ENCODE data around the gene ONECUT3. TPM values are rescaled to one million over a fixed set of nuclear protein-coding genes. Genes with fewer than 3 reads are reported as not detected.

The ONECUT3 gene
- total RNA-seq, 2 experiments from 2014 or later, result not detected

DNA sequence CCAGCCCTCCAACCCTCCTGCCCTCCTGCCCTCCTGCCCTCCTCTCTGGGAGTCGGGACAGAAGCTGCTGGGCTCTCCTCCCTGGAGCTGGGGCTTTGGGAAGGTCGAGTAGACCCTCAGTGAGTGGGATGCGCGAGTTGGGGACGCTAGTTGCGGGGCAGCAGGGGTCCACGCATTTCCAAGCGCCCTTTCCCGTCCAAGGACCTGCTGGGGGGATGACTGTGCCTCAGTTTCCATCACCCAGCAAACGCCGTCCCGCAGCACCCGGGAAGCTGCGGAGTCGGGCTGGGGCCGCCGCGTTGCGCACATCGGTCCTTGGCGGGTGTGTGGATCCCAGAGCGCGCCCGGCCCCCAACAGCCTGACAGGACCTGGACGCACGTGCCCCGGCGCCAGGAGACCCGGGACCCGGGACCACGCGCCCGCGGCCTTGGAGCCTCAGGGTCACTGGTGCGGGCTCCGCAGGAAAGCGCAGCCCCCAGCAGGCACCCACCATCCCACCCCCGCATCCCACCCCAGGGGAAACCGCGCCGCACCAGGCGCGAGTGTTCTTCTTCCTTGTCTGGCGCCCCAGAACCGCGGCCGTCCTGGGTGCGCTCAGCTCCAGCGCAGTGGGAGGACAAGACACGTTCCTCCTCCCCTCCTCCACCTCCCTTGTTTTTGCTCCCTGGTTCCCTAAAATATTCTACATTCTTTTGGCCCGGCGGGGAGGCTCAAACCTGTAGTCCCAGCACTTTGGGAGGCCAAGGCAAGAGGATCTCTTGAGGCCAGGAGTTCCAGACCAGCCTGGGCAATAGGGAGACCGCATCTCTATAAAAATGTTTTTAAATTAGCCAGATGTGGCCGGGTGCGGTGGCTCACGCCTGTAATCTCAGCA is 9.2 kb downstream of the ONECUT3 start:
- Mint-ChIP-seq H3K36me3 (ENCODE audit: low read depth) (no peaks in the 10 kb centered on the region), H3K4me3 (no peak overlapping the region), H3K27ac (no peak overlapping the region), H3K4me1 (ENCODE audit: low read depth) (peaks cover 2% of the 10 kb centered on the region), H3K27me3 (peaks cover 76% of the 10 kb centered on the region), H3K9me3 (no peaks in the 10 kb centered on the region)
- ChIA-PET POLR2A (no interaction called here), CTCF (no interaction called here)
- TF ChIP-seq, protein P1, sequence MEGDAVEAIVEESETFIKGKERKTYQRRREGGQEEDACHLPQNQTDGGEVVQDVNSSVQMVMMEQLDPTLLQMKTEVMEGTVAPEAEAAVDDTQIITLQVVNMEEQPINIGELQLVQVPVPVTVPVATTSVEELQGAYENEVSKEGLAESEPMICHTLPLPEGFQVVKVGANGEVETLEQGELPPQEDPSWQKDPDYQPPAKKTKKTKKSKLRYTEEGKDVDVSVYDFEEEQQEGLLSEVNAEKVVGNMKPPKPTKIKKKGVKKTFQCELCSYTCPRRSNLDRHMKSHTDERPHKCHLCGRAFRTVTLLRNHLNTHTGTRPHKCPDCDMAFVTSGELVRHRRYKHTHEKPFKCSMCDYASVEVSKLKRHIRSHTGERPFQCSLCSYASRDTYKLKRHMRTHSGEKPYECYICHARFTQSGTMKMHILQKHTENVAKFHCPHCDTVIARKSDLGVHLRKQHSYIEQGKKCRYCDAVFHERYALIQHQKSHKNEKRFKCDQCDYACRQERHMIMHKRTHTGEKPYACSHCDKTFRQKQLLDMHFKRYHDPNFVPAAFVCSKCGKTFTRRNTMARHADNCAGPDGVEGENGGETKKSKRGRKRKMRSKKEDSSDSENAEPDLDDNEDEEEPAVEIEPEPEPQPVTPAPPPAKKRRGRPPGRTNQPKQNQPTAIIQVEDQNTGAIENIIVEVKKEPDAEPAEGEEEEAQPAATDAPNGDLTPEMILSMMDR (IDR thresholded peaks at IDR 0.05), result no peak
- ATAC-seq (no peak), DNase-seq (no peak)
- intact Hi-C loops (cut with micrococcal nuclease), result loop anchor here (10.0 kb wide), 1 partner anchor 88 kb away; no protein-coding TSS in a partner anchor

DNA sequence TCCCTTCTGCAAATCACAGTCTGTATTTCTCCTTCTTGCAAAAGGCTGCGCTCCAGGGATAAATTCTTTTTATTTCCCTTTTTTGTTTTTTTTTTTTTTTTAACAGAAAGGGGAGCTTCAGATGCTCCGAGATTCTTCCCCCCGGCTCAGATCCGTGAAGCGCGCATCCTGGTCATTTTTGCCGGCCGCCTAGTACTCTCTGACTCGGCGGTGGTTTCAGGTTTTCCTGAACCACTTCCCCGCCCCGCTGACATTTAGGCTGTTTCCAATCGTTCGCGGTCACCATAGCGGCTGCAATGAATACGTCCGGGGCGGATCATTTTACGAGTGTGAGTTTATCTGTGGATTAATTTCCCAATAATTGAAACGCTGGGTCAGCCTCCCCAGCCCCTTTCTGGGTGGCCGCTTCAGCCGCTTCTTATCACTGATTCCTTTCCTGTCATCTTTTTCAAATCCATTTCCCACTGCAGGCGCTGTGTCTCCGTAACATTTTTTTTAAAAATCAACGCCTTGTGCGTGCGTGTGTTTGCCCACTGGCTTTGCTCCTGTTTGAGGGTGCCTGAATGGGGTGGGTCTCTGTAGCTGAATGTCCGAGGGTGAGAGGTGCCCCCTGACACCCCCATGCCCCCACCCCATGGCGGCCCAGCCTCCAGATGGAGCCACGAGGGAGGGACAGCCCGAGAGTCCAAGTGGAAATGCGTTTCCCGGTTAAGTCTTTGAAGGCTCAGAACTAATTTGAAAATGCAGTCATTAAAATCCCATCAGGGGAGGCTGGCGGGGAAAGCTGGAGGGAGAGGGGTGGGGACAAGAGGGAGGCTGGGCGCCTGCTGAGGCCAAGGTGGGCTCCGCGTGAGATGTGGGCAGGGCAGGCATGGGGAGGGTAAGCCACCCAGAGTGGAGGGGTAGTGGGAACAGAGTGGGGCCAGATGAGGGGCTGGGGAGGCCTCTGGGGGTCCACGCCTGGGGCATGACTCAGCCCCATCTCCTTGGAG is 10.6 kb downstream of the ONECUT3 start:
- Mint-ChIP-seq H3K4me3 (no peak overlapping the region), H3K36me3 (ENCODE audit: low read depth) (no peaks in the 10 kb centered on the region), H3K4me1 (ENCODE audit: low read depth) (peaks cover 2% of the 10 kb centered on the region), H3K27me3 (peaks cover 77% of the 10 kb centered on the region), H3K27ac (no peak overlapping the region), H3K9me3 (no peaks in the 10 kb centered on the region)
- DNase-seq (no peak), ATAC-seq (no peak)
- intact Hi-C loops (cut with micrococcal nuclease), result loop anchor here (10.0 kb wide), 1 partner anchor 89 kb away; no protein-coding TSS in a partner anchor
- TF ChIP-seq, protein P1 (IDR thresholded peaks at IDR 0.05), result no peak
- ChIA-PET POLR2A (interaction anchor here (0.9 to 1.1 kb wide), 2 partner anchors 9 to 17 kb away, joined by 3 to 4 read pairs; no protein-coding TSS in a partner anchor), CTCF (interaction anchor here (1.3 to 5.0 kb wide), 3 partner anchors 9 to 92 kb away, joined by 3 to 52 read pairs (median 12); no protein-coding TSS in a partner anchor)

DNA sequence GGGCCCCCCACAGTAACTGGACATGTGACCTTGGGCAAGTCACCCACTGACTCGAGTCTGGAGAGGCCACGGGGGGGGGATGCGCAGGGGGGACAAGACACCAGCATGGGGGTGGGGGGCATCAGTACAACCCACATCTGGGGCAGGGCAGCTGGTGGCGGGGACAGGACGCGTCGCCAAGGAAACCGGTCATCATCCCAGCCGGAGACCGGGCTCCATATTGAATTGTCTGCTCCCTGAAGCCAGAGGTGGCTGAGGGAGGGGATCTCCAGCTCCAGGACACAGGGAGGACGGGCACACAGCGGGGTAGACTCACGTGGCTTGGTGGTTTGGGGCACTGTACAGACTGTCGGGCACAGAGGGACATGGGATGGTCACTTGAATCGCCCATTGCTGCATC is 11.4 kb downstream of the ONECUT3 start:
- Mint-ChIP-seq H3K4me3 (no peak overlapping the region), H3K36me3 (ENCODE audit: low read depth) (no peaks in the 10 kb centered on the region), H3K27me3 (peaks cover 72% of the 10 kb centered on the region), H3K4me1 (ENCODE audit: low read depth) (peaks cover 2% of the 10 kb centered on the region), H3K9me3 (no peaks in the 10 kb centered on the region), H3K27ac (no peak overlapping the region)
- no peak for DNase-seq
- intact Hi-C loops (cut with micrococcal nuclease), result loop anchor here (5.0 to 10.0 kb wide), 2 partner anchors 90 to 157 kb away; partner anchors contain the start of gene UQCR11
- ChIA-PET POLR2A (interaction anchor here (0.9 to 1.1 kb wide), 2 partner anchors 10 to 18 kb away, joined by 3 to 4 read pairs; no protein-coding TSS in a partner anchor), CTCF (interaction anchor here (1.2 to 5.0 kb wide), 5 partner anchors 9 to 96 kb away, joined by 3 to 52 read pairs (median 12); no protein-coding TSS in a partner anchor)
- no peak for ATAC-seq
- TF ChIP-seq, protein P1 (IDR thresholded peaks at IDR 0.05), result no peak

DNA sequence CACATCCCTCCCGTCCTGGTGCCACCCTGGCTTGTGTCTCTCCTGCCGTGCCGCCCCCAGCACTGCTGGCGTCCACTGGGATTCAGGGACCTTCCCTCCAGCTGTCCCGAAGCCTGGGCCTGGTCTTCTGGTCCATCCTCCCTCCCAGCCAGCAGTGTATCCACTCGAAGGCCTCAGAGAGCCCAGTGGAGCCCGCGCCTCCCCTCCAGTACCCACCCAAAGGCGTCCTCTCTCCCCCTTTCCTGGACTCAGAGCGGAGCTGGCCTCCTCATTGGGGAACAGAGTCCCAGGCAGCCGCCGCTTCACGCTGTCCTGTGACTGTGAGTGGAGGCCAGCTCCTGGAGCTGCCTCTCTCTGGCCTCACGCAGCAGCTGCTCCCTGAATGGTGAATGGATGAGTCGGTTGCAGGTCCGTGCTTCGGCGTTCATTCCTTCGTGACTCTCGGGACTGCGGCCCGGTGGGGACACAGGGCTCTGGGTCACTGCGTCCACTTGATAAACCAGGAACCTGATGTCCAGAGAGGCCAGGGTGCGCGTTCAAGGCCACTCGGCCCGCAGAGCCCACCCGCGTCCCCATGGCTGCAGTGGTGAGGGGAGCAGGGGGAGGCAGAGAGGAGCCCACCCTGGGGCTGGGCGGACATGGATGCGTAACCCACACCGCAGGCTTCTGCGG is 12.1 kb downstream of the ONECUT3 start:
- DNase-seq (no peak), ATAC-seq (no peak)
- no peaks in the 10 kb centered on the region for H3K36me3 Mint-ChIP-seq (ENCODE audit: low read depth)
- TF ChIP-seq, protein P1 (IDR thresholded peaks at IDR 0.05), result no peak
- CTCF ChIA-PET, result interaction anchor here (1.1 to 5.0 kb wide), 6 partner anchors 10 to 219 kb away, joined by 3 to 52 read pairs (median 11); no protein-coding TSS in a partner anchor
- H3K27me3 Mint-ChIP-seq, result peaks cover 70% of the 10 kb centered on the region
- H3K9me3 Mint-ChIP-seq, result peaks cover 3% of the 10 kb centered on the region
- no peak overlapping the region for H3K27ac Mint-ChIP-seq
- intact Hi-C loops (cut with micrococcal nuclease), result loop anchor here (5.0 to 10.0 kb wide), 2 partner anchors 91 to 158 kb away; partner anchors contain the start of gene UQCR11
- POLR2A ChIA-PET, result interaction anchor here (0.9 kb wide), 2 partner anchors 16 to 19 kb away, joined by 3 to 4 read pairs; no protein-coding TSS in a partner anchor
- peaks cover 2% of the 10 kb centered on the region for H3K4me1 Mint-ChIP-seq (ENCODE audit: low read depth)
- H3K4me3 Mint-ChIP-seq, result no peak overlapping the region
